Smooth muscle cell of the coronary artery (primary cell): ENCODE results near the gene DDI2. TPM values are rescaled to one million over a fixed set of nuclear protein-coding genes. Genes with fewer than 3 reads are reported as not detected.

Source experiments
- total RNA-seq: library from RNA; depleted of rRNA; stranded (reverse); fragments of >200 nt; gene quantifications from 2 replicates; pipeline ENCODE4 v1.2.3, GENCODE V29; 2014; ENCODE audit warnings: low replicate concordance

The DDI2 gene
- 8.4 and 14.0 TPM in 2 replicates for total RNA-seq

DNA sequence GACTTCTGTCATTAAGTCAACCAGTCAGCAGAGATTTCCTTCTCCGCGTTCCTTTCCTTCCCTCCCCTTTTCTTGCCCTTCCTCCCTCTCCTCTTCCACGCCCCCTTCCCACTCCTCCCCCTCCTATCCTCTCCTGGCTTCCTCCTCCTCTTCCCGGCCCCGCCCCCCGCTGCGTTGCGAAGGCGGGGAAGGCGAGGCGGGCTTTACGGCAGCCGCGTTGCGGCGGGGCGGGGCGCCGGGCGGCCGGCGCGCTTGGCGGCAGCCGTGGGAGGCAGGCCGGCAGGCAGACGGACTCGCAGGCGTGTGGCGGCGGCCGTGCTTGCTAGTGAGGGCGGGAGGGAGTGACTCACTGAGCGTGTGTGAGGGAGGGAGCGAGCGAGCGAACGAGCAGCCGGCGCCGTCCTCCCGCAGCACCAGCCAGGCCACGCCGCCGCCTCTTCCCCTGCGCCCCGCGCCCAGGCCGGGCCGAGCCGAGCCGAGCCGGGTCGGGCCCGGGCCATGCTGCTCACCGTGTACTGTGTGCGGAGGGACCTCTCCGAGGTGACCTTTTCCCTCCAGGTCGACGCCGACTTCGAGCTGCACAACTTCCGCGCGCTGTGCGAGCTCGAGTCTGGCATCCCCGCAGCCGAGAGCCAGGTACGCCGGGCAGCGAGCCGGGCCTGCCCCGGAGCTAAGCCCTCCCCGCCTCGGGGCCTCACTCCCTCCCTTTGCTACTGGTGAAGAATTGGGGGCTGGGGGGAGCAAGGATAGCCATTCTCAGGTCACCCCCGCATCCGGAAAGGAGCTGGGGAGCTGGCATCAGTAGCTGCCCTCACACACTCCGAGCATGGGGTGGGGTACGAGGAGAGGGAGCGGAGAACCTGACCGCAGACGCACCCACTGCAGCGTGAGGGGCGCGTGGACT is at the start of gene DDI2:
Gene DDI2, plus strand, starts transcription at position 286 of the 904 bp plus-strand sequence. Its CDS starts 213 bp downstream, at position 499.

DNA sequence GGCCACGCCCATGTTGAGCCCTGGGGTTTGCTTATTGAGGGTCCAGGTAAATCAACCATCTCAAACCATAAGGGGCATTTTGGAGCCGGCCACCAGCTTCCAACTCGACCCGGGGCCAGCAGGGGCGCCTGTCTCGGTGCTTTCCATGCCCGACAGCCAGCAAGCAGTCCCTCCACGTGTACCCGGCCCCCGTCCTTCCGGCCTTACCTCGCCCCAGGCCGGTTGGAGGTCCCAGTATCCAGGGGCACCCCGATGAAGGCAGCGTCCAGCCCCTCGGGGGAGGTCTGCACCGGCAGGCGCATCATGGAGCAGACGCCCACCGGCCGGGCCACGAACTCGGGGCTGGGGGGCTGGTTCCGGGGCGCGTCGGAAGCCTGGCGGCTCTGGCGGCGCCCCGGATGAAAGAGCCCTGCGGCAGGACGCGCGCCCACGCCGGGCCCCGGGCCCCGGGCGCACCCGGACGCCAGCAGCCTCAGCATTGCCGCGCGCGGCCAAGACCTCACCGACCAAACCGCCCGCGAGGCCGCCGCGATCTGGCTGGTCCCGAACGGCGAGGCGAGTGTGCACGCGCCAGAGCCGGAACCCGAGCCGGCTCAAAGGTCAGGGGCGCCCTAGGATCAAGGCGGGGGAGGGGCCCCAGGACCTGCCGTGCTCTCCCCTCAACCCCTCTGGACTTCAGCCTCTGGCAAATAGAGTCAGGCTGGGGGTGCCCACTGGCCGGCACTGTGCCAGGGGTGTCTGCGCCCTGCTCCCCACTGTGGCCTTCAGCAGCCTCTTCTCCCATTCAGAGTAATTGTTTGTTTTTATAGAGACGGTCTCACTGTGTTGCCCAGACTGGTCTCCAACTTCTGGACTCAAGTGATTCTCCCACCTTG is 32.5 kb upstream of the DDI2 start, which contains the start of gene AGMAT:
Gene AGMAT, minus strand, starts transcription at position 563 of the 875 bp plus-strand sequence. Its CDS starts 84 bp downstream, at position 479.

DNA sequence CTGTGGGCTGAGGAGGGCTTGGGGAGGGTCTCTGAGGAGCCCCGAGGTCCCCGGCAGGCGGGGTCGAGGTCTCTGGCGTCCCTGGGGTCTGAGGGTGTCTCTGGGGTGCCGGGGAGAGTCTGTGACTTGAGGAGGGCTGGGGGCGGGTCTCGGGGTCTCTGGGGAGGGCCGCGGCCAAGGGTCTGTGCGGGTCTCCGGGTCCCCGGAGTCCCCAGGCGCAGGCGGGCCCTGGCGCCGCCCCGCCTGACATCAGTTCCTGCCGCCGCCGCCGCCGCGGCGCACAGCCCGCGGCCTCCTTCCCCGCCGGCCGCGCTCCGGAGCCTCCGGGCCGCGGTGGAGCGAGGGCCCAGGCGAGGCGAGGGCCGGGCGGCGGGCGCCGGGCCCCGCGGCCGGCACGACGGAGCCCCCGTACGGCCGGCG is 66.8 kb downstream of the DDI2 start, which contains the start of gene PLEKHM2:
Gene PLEKHM2, plus strand, starts transcription at position 279 of the 420 bp plus-strand sequence. CDS start 239 bp downstream, outside the sequence.

Other genes with a start within 250 kb of the DDI2 start
- gene EFHD2, start 207.6 kb upstream of the DDI2 start, total RNA-seq: 5.6 and 13.4 TPM in 2 replicates
- gene CTRC, start 179.0 kb upstream of the DDI2 start, total RNA-seq: 0.15 TPM in 1 of 2 replicates, not detected in the other
- not detected in 2 replicates for gene CELA2A, start 160.7 kb upstream of the DDI2 start, total RNA-seq
- not detected in 2 replicates for gene CELA2B, start 141.4 kb upstream of the DDI2 start, total RNA-seq
- 3.8 and 3.9 TPM in 2 replicates for gene CASP9, start 93.2 kb upstream of the DDI2 start, total RNA-seq
- gene DNAJC16, start 90.6 kb upstream of the DDI2 start, total RNA-seq: 10.4 and 15.9 TPM in 2 replicates
- gene AGMAT, start 32.4 kb upstream of the DDI2 start, total RNA-seq: 0.23 and 0.53 TPM in 2 replicates
- gene PLEKHM2, start 66.9 kb downstream of the DDI2 start, total RNA-seq: 55.4 and 128 TPM in 2 replicates
- gene SLC25A34, start 118.8 kb downstream of the DDI2 start, total RNA-seq: 0.30 and 0.47 TPM in 2 replicates
- not detected in 2 replicates for gene TMEM82, start 125.0 kb downstream of the DDI2 start, total RNA-seq
- 13.0 and 143 TPM in 2 replicates for gene FBLIM1, start 141.3 kb downstream of the DDI2 start, total RNA-seq
- 11.4 and 18.3 TPM in 2 replicates for gene UQCRHL, start 190.2 kb downstream of the DDI2 start, total RNA-seq
- 10.8 and 22.1 TPM in 2 replicates for gene SPEN, start 230.2 kb downstream of the DDI2 start, total RNA-seq